GM10248 (cell line): ENCODE results near the gene TMEM123.

Source experiments
- CTCF ChIA-PET: fragments of 300-600 bp; sonication (Branson Sonifier 250); formaldehyde crosslinking; extraction: SDS; loops from one replicate; lab custom pipeline; 2021; ENCODE audit warnings: antibody characterized with exemption; lab: Yijun Ruan, JAX
- POLR2A ChIA-PET: fragments of 350-650 bp; sonication (Branson Sonifier 250); formaldehyde crosslinking; extraction: SDS; loops from one replicate; lab custom pipeline; 2020; ENCODE audit warnings: antibody characterized with exemption; lab: Yijun Ruan, JAX
- DNase-seq: peaks from one replicate; pipeline ENCODE4 v3.0.0; 2012; ENCODE audit errors: extremely low spot score
- CTCF ChIP-seq: IDR thresholded peaks from 2 replicates; pipeline ENCODE4 v1.5.1; 2012; ENCODE audit warnings: mild to moderate bottlenecking, low read depth; ENCODE audit errors: extremely low read depth, missing control alignments, control extremely low read depth

Gene TMEM123

GRCh38 chr11:102391549-102392237 lies 60.9 kb downstream of the TMEM123 start:
- ChIA-PET CTCF (interaction anchor here (0.7 to 7.1 kb wide), 37 partner anchors 11 to 275 kb away, joined by 3 to 168 read pairs (median 7); partner anchors contain the start of gene TMEM123), POLR2A (interaction anchor here (0.7 kb wide), 1 partner anchor 432 kb away, joined by 5 read pairs; no protein-coding TSS in a partner anchor)
- no peak for TF ChIP-seq CTCF
- no peak for DNase-seq

- CTCF ChIA-PET, result interaction anchor here (0.7 to 7.1 kb wide), 68 partner anchors 10 to 276 kb away, joined by 3 to 168 read pairs (median 5); partner anchors contain the start of gene TMEM123
- POLR2A ChIA-PET, result interaction anchor here (1.2 to 1.3 kb wide), 2 partner anchors 16 to 56 kb away, joined by 3 read pairs; no protein-coding TSS in a partner anchor
These were observed 61.7 kb downstream of the TMEM123 start for GRCh38 chr11:102390667-102391465.

GRCh38 chr11:102389253-102389652 lies 63.3 kb downstream of the TMEM123 start:
- DNase-seq, result no peak
- CTCF ChIA-PET, result interaction anchor here (1.1 to 7.1 kb wide), 12 partner anchors 8 to 277 kb away, joined by 3 to 168 read pairs (median 12); no protein-coding TSS in a partner anchor
- TF ChIP-seq CTCF, result no peak
- POLR2A ChIA-PET, result interaction anchor here (1.3 kb wide), 1 partner anchor 225 kb away, joined by 3 read pairs; no protein-coding TSS in a partner anchor

More at GRCh38 chr11:102390667-102391465, 61.7 kb downstream of the TMEM123 start:
- DNase-seq, result peak; percentile 63
- peak; percentile 92 for TF ChIP-seq CTCF

- POLR2A ChIA-PET, result no interaction called here
- DNase-seq, result no peak
- CTCF ChIA-PET, result interaction anchor here (0.8 kb wide), 1 partner anchor 226 kb away, joined by 4 read pairs; no protein-coding TSS in a partner anchor
These were observed 65.4 kb downstream of the TMEM123 start for GRCh38 chr11:102387043-102387781.

GRCh38 chr11:102386136-102386734 lies 66.3 kb downstream of the TMEM123 start:
- ChIA-PET CTCF (interaction anchor here (2.2 kb wide), 1 partner anchor 19 kb away, joined by 11 read pairs; no protein-coding TSS in a partner anchor), POLR2A (no interaction called here)
- DNase-seq, result no peak
- TF ChIP-seq CTCF, result no peak

More at GRCh38 chr11:102387043-102387781, 65.4 kb downstream of the TMEM123 start:
- no peak for TF ChIP-seq CTCF
